Measurements from ENCODE around the gene ZNF79.

Gene ZNF79

GRCh38 chr9:127423934-127424675 is at the start of gene ZNF79:
Gene ZNF79, plus strand, starts transcription at chr9:127424382. Its CDS starts 406 bp downstream, at chr9:127424788.
- DNase-seq (ENCODE audit: extremely low read depth in 1 of 2, low read depth in 1 of 2): peak; percentile 62 to 86

- DNase-seq (ENCODE audit: extremely low read depth in 1 of 2, low read depth in 1 of 2): no peak
Observed at GRCh38 chr9:127380479-127380878, 43.7 kb upstream of the ZNF79 start.

GRCh38 chr9:127382541-127382940 is 41.6 kb upstream of the ZNF79 start:
- DNase-seq (ENCODE audit: extremely low read depth in 1 of 2, low read depth in 1 of 2): no peak

- no peak for DNase-seq (ENCODE audit: extremely low read depth in 1 of 2, low read depth in 1 of 2)
Observed at GRCh38 chr9:127384016-127384730, 40.0 kb upstream of the ZNF79 start.

- no peak for DNase-seq (ENCODE audit: extremely low read depth in 1 of 2, low read depth in 1 of 2)
Observed at GRCh38 chr9:127384901-127385300, 39.3 kb upstream of the ZNF79 start.

- no peak for DNase-seq (ENCODE audit: extremely low read depth in 1 of 2, low read depth in 1 of 2)
Observed at GRCh38 chr9:127386249-127386648, 37.9 kb upstream of the ZNF79 start.

GRCh38 chr9:127386981-127387380 is 37.2 kb upstream of the ZNF79 start:
- DNase-seq (ENCODE audit: extremely low read depth in 1 of 2, low read depth in 1 of 2): no peak

GRCh38 chr9:127388037-127388855 is 35.9 kb upstream of the ZNF79 start:
- DNase-seq (ENCODE audit: extremely low read depth in 1 of 2, low read depth in 1 of 2): peak; percentile 55 to 68

- DNase-seq (ENCODE audit: extremely low read depth in 1 of 2, low read depth in 1 of 2): no peak
Observed at GRCh38 chr9:127388856-127389238, 35.3 kb upstream of the ZNF79 start.

GRCh38 chr9:127389381-127390247 is 34.6 kb upstream of the ZNF79 start:
- DNase-seq (ENCODE audit: extremely low read depth in 1 of 2, low read depth in 1 of 2): no peak

GRCh38 chr9:127390248-127390545 is 34.0 kb upstream of the ZNF79 start:
- DNase-seq (ENCODE audit: extremely low read depth in 1 of 2, low read depth in 1 of 2): no peak

- no peak for DNase-seq (ENCODE audit: extremely low read depth in 1 of 2, low read depth in 1 of 2)
Observed at GRCh38 chr9:127390563-127390962, 33.6 kb upstream of the ZNF79 start.

GRCh38 chr9:127392166-127392565 is 32.0 kb upstream of the ZNF79 start:
- no peak for DNase-seq (ENCODE audit: extremely low read depth in 1 of 2, low read depth in 1 of 2)

GRCh38 chr9:127392976-127393375 is 31.2 kb upstream of the ZNF79 start:
- DNase-seq (ENCODE audit: extremely low read depth in 1 of 2, low read depth in 1 of 2): no peak

- DNase-seq (ENCODE audit: extremely low read depth in 1 of 2, low read depth in 1 of 2): no peak
Observed at GRCh38 chr9:127393645-127394044, 30.5 kb upstream of the ZNF79 start.

- no peak for DNase-seq (ENCODE audit: extremely low read depth in 1 of 2, low read depth in 1 of 2)
Observed at GRCh38 chr9:127395497-127396252, 28.5 kb upstream of the ZNF79 start.

- DNase-seq (ENCODE audit: extremely low read depth in 1 of 2, low read depth in 1 of 2): no peak
Observed at GRCh38 chr9:127396253-127396807, 27.9 kb upstream of the ZNF79 start.

- DNase-seq (ENCODE audit: extremely low read depth in 1 of 2, low read depth in 1 of 2): peak; percentile 77 to 78
Observed at GRCh38 chr9:127396808-127397645, 27.2 kb upstream of the ZNF79 start, which contains the start of gene SLC2A8. Gene SLC2A8, plus strand, starts transcription at chr9:127397169. Its CDS starts 62 bp downstream, at chr9:127397231.
